K562 (cell line): ENCODE results near the gene PDLIM7. TPM values are rescaled to one million over a fixed set of nuclear protein-coding genes. Genes with fewer than 3 reads are reported as not detected.

Experiments used
- ATAC-seq: fragments of 200-7000 bp; cut with Tn5 transposase; 3 replicates; pipeline ENCODE4 v1.9.1; 2020; ENCODE audit warnings: moderate library complexity
- BruUV-seq: library from RNA; stranded (reverse); fragments of 400-500 nt; replicated peaks from 2 replicates; lab custom pipeline; 2021; lab: Mats Ljungman, UMichigan
- CTCF ChIA-PET: fragments of 300-600 bp; formaldehyde crosslinking; extraction: SDS; loops from one replicate; lab custom pipeline; 2021; ENCODE audit warnings: low intra/inter-chr PET ratio; lab: Yijun Ruan, JAX
- POLR2A ChIA-PET: fragments of 300-600, 350-650 bp; sonication (Branson Sonifier 250); formaldehyde crosslinking; extraction: SDS; loops from one replicate; lab custom pipeline; 2021; ENCODE audit warnings: antibody characterized with exemption, inconsistent platforms; lab: Yijun Ruan, JAX
- DNase-seq, 4 experiments: peaks; one replicate each; pipeline versions ENCODE4 v3.0.0 to v3.0.0-alpha.2; 2011 to 2018; ENCODE audit warnings: low spot score in 3 of 4, mixed read lengths in 3 of 4; ENCODE audit errors: extremely low read depth in 1 of 4
- FAIRE-seq: peaks from 2 replicates; lab custom pipeline; 2011; peaks lifted over from hg19 to GRCh38; lab: Jason Lieb, UNC
- H2AFZ ChIP-seq: 2 replicates; pipeline ENCODE4 v1.6.0; 2011; ENCODE audit warnings: low read depth, low read length, control low read depth, inconsistent platforms
- H3K27ac ChIP-seq: fragments of 200-600 bp; 3 replicates; pipeline ENCODE4 v1.8.0; 2011; ENCODE audit warnings: low read depth, mild to moderate bottlenecking, control low read depth, inconsistent platforms, low read length, moderate library complexity, mixed read lengths; ENCODE audit errors: extremely low read depth
- H3K27me3 ChIP-seq, 2 experiments: fragments of 300-600 bp in 1 of 2; 2 replicates in 1 of 2; 3 replicates in 1 of 2; pipeline versions ENCODE4 v1.6.0 to v1.8.0; 2011; ENCODE audit warnings: inconsistent platforms in 2 of 2, low read length in 2 of 2, mild to moderate bottlenecking in 1 of 2, mixed read lengths in 1 of 2, moderate library complexity in 1 of 2; ENCODE audit not compliant: control insufficient read depth in 2 of 2, insufficient read depth in 2 of 2
- H3K36me3 ChIP-seq: fragments of 300-600 bp; 3 replicates; pipeline ENCODE4 v1.8.0; 2011; ENCODE audit warnings: mild to moderate bottlenecking, low read length, inconsistent platforms; ENCODE audit not compliant: control insufficient read depth, insufficient read depth
- H3K4me1 ChIP-seq, 2 experiments: fragments of 200-600 bp in 1 of 2; replicated peaks in 1 of 2; 2 replicates in 1 of 2; 3 replicates in 1 of 2; pipeline versions ENCODE4 v1.5.1 to v1.8.0; 2011; ENCODE audit warnings: inconsistent platforms in 2 of 2, low read length in 2 of 2, mild to moderate bottlenecking in 1 of 2, mixed read lengths in 1 of 2, moderate library complexity in 1 of 2; ENCODE audit not compliant: control insufficient read depth in 2 of 2, insufficient read depth in 2 of 2
- H3K4me2 ChIP-seq: 2 replicates; pipeline ENCODE4 v1.6.1; 2011; ENCODE audit warnings: low read length, control low read depth, inconsistent platforms, mixed read lengths; ENCODE audit not compliant: insufficient read depth
- H3K4me3 ChIP-seq: fragments of 200-600 bp; sonication (generic), shearing (Covaris generic); 2 replicates; pipeline ENCODE4 v1.5.1; 2016; ENCODE audit warnings: control low read depth, inconsistent platforms
- H3K79me2 ChIP-seq: fragments of 200-600 bp; 3 replicates; pipeline ENCODE4 v1.8.0; 2011; ENCODE audit warnings: low read length, inconsistent platforms; ENCODE audit not compliant: control insufficient read depth, insufficient read depth
- H3K9ac ChIP-seq, 2 experiments: 2 replicates each; pipeline versions ENCODE4 v1.6.0 to v1.6.1; 2011; ENCODE audit warnings: low read depth in 2 of 2, low read length in 2 of 2, control low read depth in 1 of 2, inconsistent platforms in 1 of 2, mild to moderate bottlenecking in 1 of 2, mixed read lengths in 1 of 2; ENCODE audit not compliant: insufficient read depth in 1 of 2
- H3K9me1 ChIP-seq: one replicate; pipeline ENCODE4 v1.6.0; 2011; ENCODE audit warnings: inconsistent platforms, mild to moderate bottlenecking, low read length, moderate library complexity; ENCODE audit not compliant: control insufficient read depth, insufficient read depth
- H3K9me3 ChIP-seq: replicated peaks from 2 replicates; pipeline ENCODE4 v1.5.1; 2011; ENCODE audit warnings: low read depth, low read length, inconsistent platforms; ENCODE audit not compliant: control insufficient read depth, insufficient read depth
- H4K20me1 ChIP-seq: replicated peaks from 2 replicates; pipeline ENCODE4 v1.6.1; 2011; ENCODE audit warnings: low read length, inconsistent platforms, mixed read lengths; ENCODE audit not compliant: control insufficient read depth, insufficient read depth
- NCOA6 ChIP-seq: fragments of 450-650 bp; IDR thresholded peaks from 2 replicates; pipeline ENCODE4 v1.6.1; 2017; ENCODE audit warnings: mild to moderate bottlenecking
- NR0B1 ChIP-seq: fragments of 450-650 bp; IDR thresholded peaks from one replicate; pipeline ENCODE4 v1.6.1; 2018; ENCODE audit warnings: mild to moderate bottlenecking, moderate library complexity; ENCODE audit not compliant: partially characterized antibody
- POLR2A ChIP-seq: fragments of 450-650 bp; conservative IDR thresholded peaks from 2 replicates; pipeline ENCODE4 v1.6.1; 2016
- POLR2AphosphoS2 ChIP-seq: IDR thresholded peaks from 2 replicates; pipeline ENCODE4 v1.6.1; 2012; ENCODE audit warnings: low read length, improper control_type of control experiment
- POLR2AphosphoS5 ChIP-seq: IDR thresholded peaks from 2 replicates; pipeline ENCODE4 v1.6.1; 2011; ENCODE audit warnings: mild to moderate bottlenecking, low read depth, low read length, moderate library complexity; ENCODE audit not compliant: control insufficient read depth, insufficient read depth
- POLR2B ChIP-seq: fragments of 450-650 bp; IDR thresholded peaks from 2 replicates; pipeline ENCODE4 v1.6.1; 2018; ENCODE audit warnings: low read depth; ENCODE audit not compliant: partially characterized antibody
- POLR2G ChIP-seq: fragments of 200-400 bp; formaldehyde crosslinking; IDR thresholded peaks from 2 replicates; pipeline ENCODE4 v1.6.1; 2017; ENCODE audit warnings: low read depth, mild to moderate bottlenecking, antibody characterized with exemption, low read length, moderate library complexity
- SOX6 ChIP-seq: fragments of 450-650 bp; IDR thresholded peaks from 2 replicates; pipeline ENCODE4 v1.6.1; 2014; ENCODE audit warnings: mild to moderate bottlenecking
- SUPT5H ChIP-seq: fragments of 450-650 bp; IDR thresholded peaks from 2 replicates; pipeline ENCODE4 v1.6.1; 2016
- TEAD1 ChIP-seq, 2 experiments: fragments of 450-650 bp in 1 of 2; sonication (generic) in 1 of 2; formaldehyde crosslinking; IDR thresholded peaks; 2 replicates each; pipeline versions ENCODE4 v1.4.0 to v1.8.0; 2020 to 2022; ENCODE audit warnings: mild to moderate bottlenecking in 2 of 2, missing genetic modification reagents in 1 of 2
- THRB ChIP-seq: fragments of 450-650 bp; formaldehyde crosslinking; conservative IDR thresholded peaks from 2 replicates; pipeline ENCODE4 v1.4.0; 2022; ENCODE audit warnings: mild to moderate bottlenecking, missing genetic modification characterization
- ZNF316 ChIP-seq: fragments of 450-650 bp; IDR thresholded peaks from 2 replicates; pipeline ENCODE4 v1.6.1; 2016
- ZNF79 ChIP-seq: fragments of 250-450 bp; sonication (Bioruptor Pico); IDR thresholded peaks from 2 replicates; pipeline ENCODE4 v1.4.0; 2020; ENCODE audit warnings: low read depth, mild to moderate bottlenecking, moderate library complexity
- WGBS: fragments of 100-300 bp; shearing (Covaris generic); methylation state at CpG from one replicate; pipeline ENCODE4 v1.1.6; 2016; ENCODE audit warnings: low coverage, mixed read lengths; ENCODE audit not compliant: insufficient coverage; ENCODE audit errors: missing lambda C conversion rate; 5-methylcytosine and 5-hydroxymethylcytosine counted together
- in situ Hi-C: fragments of 300-500 bp; cut with MboI; formaldehyde crosslinking; loops from 4 replicates; pipeline ENCODE4 v1.15.0; 2018; ENCODE audit warnings: inconsistent platforms, mixed read lengths
- intact Hi-C: fragments of 100-400 bp; cut with micrococcal nuclease; formaldehyde crosslinking; loops from 2 replicates; pipeline ENCODE4 v1.14.2; 2022
- polyA plus RNA-seq, 8 experiments: library from polyadenylated mRNA; depleted of rRNA in 4 of 8; stranded (reverse) in 5 of 8; unstranded in 3 of 8; fragments of >200 nt; fragmentation: Nextera tagmentation in 2 of 8; fragmentation: Illumina TruSeq in 1 of 8; extraction: Ambion mirVana in 2 of 8; extraction: Trizol in 1 of 8; gene quantifications; 2 replicates each; pipeline versions ENCODE4 v1.2.1 to v1.2.3, GENCODE V29; 2011 to 2014; ENCODE audit warnings: inconsistent platforms in 1 of 8, missing spikeins in 1 of 8
- total RNA-seq, 7 experiments: library from RNA; depleted of rRNA in 6 of 7; stranded (reverse); fragments of >200 nt in 6 of 7; fragmentation: Illumina TruSeq in 2 of 7; extraction: Trizol in 2 of 7; gene quantifications; 2 replicates each; pipeline versions ENCODE4 v1.2.1 to v1.2.3, GENCODE V29; 2011 to 2021; ENCODE audit warnings: low replicate concordance in 1 of 7

PDLIM7 gene
- total and polyA plus RNA-seq, 9 of the 15 experiments (the other 6 are each of a cell fraction or from before 2014, with no cell fraction given) = 2.1 to 124 (median 32.6) TPM

DNA sequence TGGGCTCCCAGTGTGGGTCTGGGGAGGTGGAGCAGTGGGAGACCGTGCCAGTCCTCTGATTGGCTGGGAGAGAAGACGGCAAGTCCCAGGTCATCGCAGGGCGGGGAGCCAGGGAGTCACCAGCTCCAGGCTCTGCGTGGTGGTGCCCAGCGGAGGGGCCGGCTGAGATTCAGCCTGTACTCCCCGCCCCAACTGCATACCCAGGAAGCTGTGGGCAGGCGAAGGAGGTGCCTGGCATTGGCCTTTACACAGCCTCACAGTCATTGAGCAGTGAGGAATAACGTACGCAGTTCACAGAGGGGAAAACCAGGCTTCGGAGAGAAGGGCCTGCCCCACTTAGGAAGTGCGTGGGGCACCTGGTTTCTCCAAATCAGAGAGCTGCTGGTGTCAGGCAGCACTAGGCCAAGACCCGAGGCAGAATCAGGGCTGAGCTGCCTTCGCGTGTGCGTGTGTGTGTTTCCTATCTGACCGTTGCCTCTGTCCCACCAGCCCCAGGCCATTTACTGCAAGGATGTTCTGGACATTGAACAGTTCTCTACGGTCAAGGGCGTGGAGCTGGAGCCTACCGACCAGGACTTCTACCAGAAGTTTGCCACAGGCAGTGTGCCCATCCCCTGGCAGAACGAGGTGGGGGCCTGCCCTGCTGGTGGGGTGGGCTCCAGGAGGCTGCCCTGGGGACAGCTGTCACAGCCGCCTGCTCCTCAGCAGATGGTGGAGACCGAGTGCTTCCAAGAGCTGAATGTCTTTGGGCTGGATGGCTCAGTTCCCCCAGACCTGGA lies 57.0 kb downstream of the PDLIM7 start (continued):
- no peak for TF ChIP-seq TEAD1 (CRISPR knock-in tag; IDR thresholded peaks at IDR 0.05)
- no peak for TF ChIP-seq ZNF79

DNA sequence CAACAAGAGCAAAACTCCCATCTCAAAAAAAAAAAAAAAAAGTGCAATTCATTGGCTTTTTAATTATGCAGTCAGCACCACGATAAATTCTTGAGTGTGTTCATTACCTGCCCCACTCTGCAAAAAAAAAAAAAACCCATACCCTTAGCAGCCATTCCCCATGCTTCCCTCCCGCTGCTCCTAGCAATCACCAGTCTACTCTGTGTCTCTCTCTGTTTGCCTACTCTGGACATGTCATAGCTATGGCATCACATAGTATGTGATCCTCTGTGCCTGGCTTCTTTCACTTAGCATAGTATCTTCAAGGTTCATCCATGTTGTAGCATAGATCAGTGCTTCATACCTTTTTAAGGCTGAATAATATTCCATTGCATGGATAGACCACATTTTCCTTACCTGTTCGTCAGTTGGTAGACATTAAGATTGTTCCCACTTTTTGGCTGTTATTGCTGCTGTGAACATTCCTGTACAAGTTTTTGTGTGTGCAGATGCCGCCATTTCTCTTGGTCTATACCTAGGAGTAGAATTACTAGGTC lies 57.8 kb downstream of the PDLIM7 start:
- no peak for DNase-seq
- ChIA-PET CTCF (no interaction called here), POLR2A (interaction anchor here (1.0 to 11.8 kb wide), 6 partner anchors 10 to 53 kb away, joined by 3 to 210 read pairs (median 6); partner anchors contain the start of gene GRK6)
- Histone ChIP-seq H3K36me3 (peaks cover 83% of the 10 kb centered on the region; the same call in 2 of the 3 replicates), H3K4me1 (peaks cover 2 to 36% of the 10 kb centered on the region in 2 experiments; a peak in 4 of 5 replicates), H3K9ac (no peak overlapping the region), H3K79me2 (no peaks in the 10 kb centered on the region), H3K4me3 (no peak overlapping the region), H3K27ac (no peak overlapping the region), H3K9me3 (no peaks in the 10 kb centered on the region), H3K4me2 (no peak overlapping the region), H2AFZ (no peak overlapping the region), H4K20me1 (peaks cover 20% of the 10 kb centered on the region; the same call in 1 of the 2 replicates), H3K9me1 (peaks cover 3% of the 10 kb centered on the region), H3K27me3 (no peaks in the 10 kb centered on the region)
- in situ Hi-C loops (no loop called here), intact Hi-C loops (no loop called here)
- no peak for ATAC-seq
- BruUV-seq = no TSS peak
- peak; percentile 37 for FAIRE-seq
- WGBS = 93% methylated on average over 3 of the region's 4 CpGs
- 0 out of 2 replicates have a peak, but pooled peaks have one; percentile 28 for TF ChIP-seq THRB (CRISPR knock-in tag)
- peak; percentile 26; the same call in 1 of the 2 replicates for TF ChIP-seq POLR2G
- no peak for TF ChIP-seq NCOA6
- TF ChIP-seq POLR2A = peak; percentile 53
- 0 out of 2 replicates have a peak, but pooled peaks have one; percentile 38 for TF ChIP-seq SUPT5H
- TF ChIP-seq POLR2AphosphoS2 = peak; percentile 49; the same call in 1 of the 2 replicates
- TF ChIP-seq SOX6 = no peak
- no peak for TF ChIP-seq ZNF316
- peak; percentile 50 for TF ChIP-seq POLR2B
- TF ChIP-seq NR0B1 = no peak
- TF ChIP-seq POLR2AphosphoS5 = peak; percentile 45; the same call in 1 of the 2 replicates
